ENCODE results near the gene VPREB3. TPM values are rescaled to one million over a fixed set of nuclear protein-coding genes. Genes with fewer than 3 reads are reported as not detected.

Gene VPREB3
- total and polyA plus RNA-seq, 10 of the 15 experiments (the other 5 are each of a cell fraction or from before 2014, with no cell fraction given): 0.75 to 79.5 (median 23.8) TPM

DNA sequence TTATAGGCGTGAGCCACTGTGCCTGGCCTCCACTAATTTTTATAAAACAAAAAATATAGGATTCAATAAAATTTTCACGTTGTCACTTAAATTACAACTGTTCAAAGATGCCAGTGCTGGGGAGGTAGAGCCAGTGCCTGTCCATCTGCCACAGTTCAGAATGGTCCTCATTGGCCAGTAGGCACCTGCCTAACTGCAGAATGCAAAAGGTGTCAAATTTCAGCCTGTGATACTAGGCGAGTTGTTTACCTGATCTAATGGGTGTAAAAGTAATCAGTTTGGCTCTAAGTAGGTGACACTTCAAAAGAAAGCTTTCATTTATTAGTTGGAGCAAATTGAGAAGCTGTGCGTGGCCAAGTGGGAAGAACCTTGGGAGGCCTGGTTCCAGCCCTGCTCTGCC lies 34.9 kb upstream of the VPREB3 start:
- H3K4me3 ChIP-seq: peak overlapping the region; percentile 73; the same call in 1 of the 2 replicates
- CTCF ChIA-PET: interaction anchor here (0.6 to 2.8 kb wide), 11 partner anchors 9 to 68 kb away, joined by 3 to 11 read pairs (median 4); partner anchors contain the start of genes CHCHD10 and SLC2A11
- peaks cover 11% of the 10 kb centered on the region for H3K4me1 ChIP-seq (ENCODE audit: control insufficient read depth, insufficient read depth, low read length)
- WGBS (ENCODE audit: insufficient coverage, insufficient replicate concordance, low lambda C conversion rate, missing lambda C conversion rate): 71% methylated on average over 4 of the region's 4 CpGs
- H3K4me2 ChIP-seq (ENCODE audit: control insufficient read depth, insufficient read depth): peak overlapping the region; percentile 56
- intact Hi-C loops (cut with micrococcal nuclease; ENCODE audit: unreplicated experiment) (no loop called here), in situ Hi-C loops (cut with MboI) (no loop called here)
- H3K9me3 ChIP-seq (replicated peaks; ENCODE audit: control insufficient read depth, insufficient read depth, low read length): no peaks in the 10 kb centered on the region
- DNase-seq (ENCODE audit: low read depth, low spot score) (no peak), FAIRE-seq (no peak), ATAC-seq (no peak)
- peak overlapping the region; percentile 13; the same call in 1 of the 2 replicates for H3K9ac ChIP-seq (ENCODE audit: control insufficient read depth, insufficient read depth, low read length)
- SMC1A ChIA-PET (ENCODE audit: uncharacterized antibody, unreplicated experiment): interaction anchor here (0.9 to 2.5 kb wide), 8 partner anchors 9 to 72 kb away, joined by 3 to 13 read pairs (median 4); no protein-coding TSS in a partner anchor
- RAD21 ChIA-PET (ENCODE audit: unreplicated experiment): interaction anchor here (0.9 to 1.2 kb wide), 5 partner anchors 11 to 68 kb away, joined by 3 to 4 read pairs (median 3); partner anchors contain the start of genes SLC2A11 and VPREB3
- no peak overlapping the region for H2AFZ ChIP-seq (ENCODE audit: control insufficient read depth, low read depth, low read length)
- peaks cover 11 to 14% of the 10 kb centered on the region in 2 experiments; a peak in 3 of 4 replicates for H3K36me3 ChIP-seq (ENCODE audit: control insufficient read depth in 2 of 2, insufficient read depth in 2 of 2, low read length in 1 of 2)
- H4K20me1 ChIP-seq (ENCODE audit: control insufficient read depth, insufficient read depth): 0 out of 2 replicates have a peak, but pooled peaks cover 4% of the 10 kb centered on the region
- POLR2A ChIA-PET: interaction anchor here (0.6 to 2.2 kb wide), 7 partner anchors 10 to 486 kb away, joined by 4 to 14 read pairs (median 5); no protein-coding TSS in a partner anchor
- peaks cover 50% of the 10 kb centered on the region for H3K79me2 ChIP-seq (ENCODE audit: control insufficient read depth, insufficient read depth, low read length)
- no TSS peak for BruUV-seq (replicated peaks)
- TF ChIP-seq IKZF1 (conservative IDR thresholded peaks at IDR 0.05): no peak
- no peak for TF ChIP-seq ZNF384 (IDR thresholded peaks at IDR 0.05; ENCODE audit: borderline replicate concordance, low read depth, low read length)
- TF ChIP-seq CEBPB (IDR thresholded peaks at IDR 0.05; ENCODE audit: borderline replicate concordance in 1 of 2, low read depth in 2 of 2, low read length in 2 of 2): no peak
- TF ChIP-seq SMC3 (IDR thresholded peaks at IDR 0.05; ENCODE audit: borderline replicate concordance, low read length): no peak
- no peak for TF ChIP-seq CBX3 (IDR thresholded peaks at IDR 0.05; ENCODE audit: borderline replicate concordance, low read depth)
- TF ChIP-seq NFYB (IDR thresholded peaks at IDR 0.05; ENCODE audit: insufficient read depth, low read depth, low read length): no peak
- no peak for TF ChIP-seq KAT2A (conservative IDR thresholded peaks at IDR 0.05; ENCODE audit: control insufficient read depth, low read depth, low read length)
- TF ChIP-seq, protein P1, sequence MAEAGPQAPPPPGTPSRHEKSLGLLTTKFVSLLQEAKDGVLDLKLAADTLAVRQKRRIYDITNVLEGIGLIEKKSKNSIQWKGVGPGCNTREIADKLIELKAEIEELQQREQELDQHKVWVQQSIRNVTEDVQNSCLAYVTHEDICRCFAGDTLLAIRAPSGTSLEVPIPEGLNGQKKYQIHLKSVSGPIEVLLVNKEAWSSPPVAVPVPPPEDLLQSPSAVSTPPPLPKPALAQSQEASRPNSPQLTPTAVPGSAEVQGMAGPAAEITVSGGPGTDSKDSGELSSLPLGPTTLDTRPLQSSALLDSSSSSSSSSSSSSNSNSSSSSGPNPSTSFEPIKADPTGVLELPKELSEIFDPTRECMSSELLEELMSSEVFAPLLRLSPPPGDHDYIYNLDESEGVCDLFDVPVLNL (IDR thresholded peaks at IDR 0.05; ENCODE audit: low read depth, low read length): no peak
- no peak for TF ChIP-seq BACH1 (IDR thresholded peaks at IDR 0.05; ENCODE audit: borderline replicate concordance)
- no peaks in the 10 kb centered on the region for H3K27me3 ChIP-seq (replicated peaks in 1 of 2; ENCODE audit: control insufficient read depth in 2 of 2, insufficient read depth in 2 of 2, low read length in 1 of 2)
- H3K27ac ChIP-seq (ENCODE audit: control insufficient read depth, insufficient read depth): no peak overlapping the region

Data from GM12878 (cell line).